K562 (cell line): ENCODE results near the gene KRTAP10-11.

Experiments used
- CREB3 ChIP-seq: fragments of 450-650 bp; conservative IDR thresholded peaks from 2 replicates; pipeline ENCODE4 v1.6.1; 2016; ENCODE audit warnings: missing genetic modification characterization, low read depth, mild to moderate bottlenecking, missing compliant biosample characterization, moderate library complexity
- DPF2 ChIP-seq: fragments of 450-650 bp; IDR thresholded peaks from 2 replicates; pipeline ENCODE4 v1.6.1; 2016
- KLF1 ChIP-seq: fragments of 450-650 bp; IDR thresholded peaks from 2 replicates; pipeline ENCODE4 v1.6.1; 2016; ENCODE audit warnings: missing genetic modification characterization, missing compliant biosample characterization
- POLR2A ChIP-seq: fragments of 450-650 bp; conservative IDR thresholded peaks from 2 replicates; pipeline ENCODE4 v1.6.1; 2016
- ZNF121 ChIP-seq: sonication (generic); formaldehyde crosslinking; conservative IDR thresholded peaks from 2 replicates; pipeline ENCODE4 v1.8.0; 2022; ENCODE audit warnings: missing genetic modification reagents
- ZNF311 ChIP-seq: fragments of 250-450 bp; sonication (Bioruptor Pico); IDR thresholded peaks from 2 replicates; pipeline ENCODE4 v1.4.0; 2020; ENCODE audit warnings: mild to moderate bottlenecking, moderate library complexity
- TF ChIP-seq, protein P1 (sequence below), 3 experiments: IDR thresholded peaks in 2 of 3; conservative IDR thresholded peaks in 1 of 3; 2 replicates each; pipeline ENCODE4 v1.5.1; 2011 to 2012; ENCODE audit warnings: low read length in 3 of 3, mild to moderate bottlenecking in 3 of 3, control low read depth in 2 of 3, improper control_type of control experiment in 1 of 3, inconsistent platforms in 1 of 3, low read depth in 1 of 3, mixed read lengths in 1 of 3, moderate library complexity in 1 of 3; ENCODE audit not compliant: insufficient read depth in 2 of 3
- TF ChIP-seq, protein P2 (sequence below): sonication (generic); formaldehyde crosslinking; IDR thresholded peaks from 2 replicates; pipeline ENCODE4 v1.8.0; 2022; ENCODE audit warnings: missing genetic modification reagents, mild to moderate bottlenecking, borderline replicate concordance
- TF ChIP-seq, protein P3 (sequence below): sonication (generic); formaldehyde crosslinking; IDR thresholded peaks from 2 replicates; pipeline ENCODE4 v1.8.0; 2022; ENCODE audit warnings: mild to moderate bottlenecking, missing genetic modification reagents

- TF ChIP-seq ZNF121 (no peak), KLF1 (tag) (no peak), ZNF311 (no peak), DPF2 (no peak), CREB3 (tag) (no peak), POLR2A (no peak)
- TF ChIP-seq, protein P1, sequence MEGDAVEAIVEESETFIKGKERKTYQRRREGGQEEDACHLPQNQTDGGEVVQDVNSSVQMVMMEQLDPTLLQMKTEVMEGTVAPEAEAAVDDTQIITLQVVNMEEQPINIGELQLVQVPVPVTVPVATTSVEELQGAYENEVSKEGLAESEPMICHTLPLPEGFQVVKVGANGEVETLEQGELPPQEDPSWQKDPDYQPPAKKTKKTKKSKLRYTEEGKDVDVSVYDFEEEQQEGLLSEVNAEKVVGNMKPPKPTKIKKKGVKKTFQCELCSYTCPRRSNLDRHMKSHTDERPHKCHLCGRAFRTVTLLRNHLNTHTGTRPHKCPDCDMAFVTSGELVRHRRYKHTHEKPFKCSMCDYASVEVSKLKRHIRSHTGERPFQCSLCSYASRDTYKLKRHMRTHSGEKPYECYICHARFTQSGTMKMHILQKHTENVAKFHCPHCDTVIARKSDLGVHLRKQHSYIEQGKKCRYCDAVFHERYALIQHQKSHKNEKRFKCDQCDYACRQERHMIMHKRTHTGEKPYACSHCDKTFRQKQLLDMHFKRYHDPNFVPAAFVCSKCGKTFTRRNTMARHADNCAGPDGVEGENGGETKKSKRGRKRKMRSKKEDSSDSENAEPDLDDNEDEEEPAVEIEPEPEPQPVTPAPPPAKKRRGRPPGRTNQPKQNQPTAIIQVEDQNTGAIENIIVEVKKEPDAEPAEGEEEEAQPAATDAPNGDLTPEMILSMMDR (IDR thresholded peaks at IDR 0.05 in 2 of 3, conservative IDR thresholded peaks at IDR 0.05 in 1 of 3; ENCODE audit: insufficient read depth in 2 of 3, low read depth in 1 of 3, low read length in 3 of 3) = no peak
- TF ChIP-seq, protein P2, sequence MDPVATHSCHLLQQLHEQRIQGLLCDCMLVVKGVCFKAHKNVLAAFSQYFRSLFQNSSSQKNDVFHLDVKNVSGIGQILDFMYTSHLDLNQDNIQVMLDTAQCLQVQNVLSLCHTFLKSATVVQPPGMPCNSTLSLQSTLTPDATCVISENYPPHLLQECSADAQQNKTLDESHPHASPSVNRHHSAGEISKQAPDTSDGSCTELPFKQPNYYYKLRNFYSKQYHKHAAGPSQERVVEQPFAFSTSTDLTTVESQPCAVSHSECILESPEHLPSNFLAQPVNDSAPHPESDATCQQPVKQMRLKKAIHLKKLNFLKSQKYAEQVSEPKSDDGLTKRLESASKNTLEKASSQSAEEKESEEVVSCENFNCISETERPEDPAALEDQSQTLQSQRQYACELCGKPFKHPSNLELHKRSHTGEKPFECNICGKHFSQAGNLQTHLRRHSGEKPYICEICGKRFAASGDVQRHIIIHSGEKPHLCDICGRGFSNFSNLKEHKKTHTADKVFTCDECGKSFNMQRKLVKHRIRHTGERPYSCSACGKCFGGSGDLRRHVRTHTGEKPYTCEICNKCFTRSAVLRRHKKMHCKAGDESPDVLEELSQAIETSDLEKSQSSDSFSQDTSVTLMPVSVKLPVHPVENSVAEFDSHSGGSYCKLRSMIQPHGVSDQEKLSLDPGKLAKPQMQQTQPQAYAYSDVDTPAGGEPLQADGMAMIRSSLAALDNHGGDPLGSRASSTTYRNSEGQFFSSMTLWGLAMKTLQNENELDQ (CRISPR knock-in tag) = no peak
- TF ChIP-seq, protein P3, sequence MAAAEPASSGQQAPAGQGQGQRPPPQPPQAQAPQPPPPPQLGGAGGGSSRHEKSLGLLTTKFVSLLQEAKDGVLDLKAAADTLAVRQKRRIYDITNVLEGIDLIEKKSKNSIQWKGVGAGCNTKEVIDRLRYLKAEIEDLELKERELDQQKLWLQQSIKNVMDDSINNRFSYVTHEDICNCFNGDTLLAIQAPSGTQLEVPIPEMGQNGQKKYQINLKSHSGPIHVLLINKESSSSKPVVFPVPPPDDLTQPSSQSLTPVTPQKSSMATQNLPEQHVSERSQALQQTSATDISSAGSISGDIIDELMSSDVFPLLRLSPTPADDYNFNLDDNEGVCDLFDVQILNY (CRISPR knock-in tag) = no peak
Measured at GRCh38 chr21:44681861-44682579, 35.8 kb downstream of the KRTAP10-11 start, which contains the start of gene KRTAP12-1.
